Fibroblast of peridontal ligament (primary cell): ENCODE results near the gene PNMA1.

Experiments used
- DNase-seq: peaks from one replicate; pipeline ENCODE4 v3.0.0-alpha.2; 2010; ENCODE audit errors: extremely low read depth

Gene PNMA1

GRCh38 chr14:73751157-73751691 lies 37.0 kb upstream of the PNMA1 start:
- DNase-seq: no peak

- no peak for DNase-seq
These were observed 36.3 kb upstream of the PNMA1 start for GRCh38 chr14:73750531-73750901.

GRCh38 chr14:73749706-73750530 lies 35.7 kb upstream of the PNMA1 start:
- DNase-seq: no peak

GRCh38 chr14:73748858-73749357 lies 34.7 kb upstream of the PNMA1 start:
- no peak for DNase-seq

- no peak for DNase-seq
These were observed 33.4 kb upstream of the PNMA1 start for GRCh38 chr14:73747379-73748211.

- DNase-seq: no peak
These were observed 32.6 kb upstream of the PNMA1 start for GRCh38 chr14:73746520-73747378.

GRCh38 chr14:73745571-73746519 lies 31.7 kb upstream of the PNMA1 start:
- DNase-seq: no peak

GRCh38 chr14:73744874-73745529 lies 30.8 kb upstream of the PNMA1 start:
- no peak for DNase-seq

GRCh38 chr14:73744175-73744867 lies 30.1 kb upstream of the PNMA1 start:
- no peak for DNase-seq

- no peak for DNase-seq
These were observed 29.3 kb upstream of the PNMA1 start for GRCh38 chr14:73743431-73743931.

GRCh38 chr14:73742520-73743238 lies 28.5 kb upstream of the PNMA1 start:
- DNase-seq: no peak

- DNase-seq: no peak
These were observed 27.8 kb upstream of the PNMA1 start for GRCh38 chr14:73741876-73742519.

- DNase-seq: peak; percentile 56
These were observed 27.2 kb upstream of the PNMA1 start for GRCh38 chr14:73741386-73741875.

GRCh38 chr14:73740618-73741326 lies 26.6 kb upstream of the PNMA1 start:
- peak; percentile 49 for DNase-seq

- no peak for DNase-seq
These were observed 25.9 kb upstream of the PNMA1 start for GRCh38 chr14:73739899-73740617.

- DNase-seq: no peak
These were observed 25.2 kb upstream of the PNMA1 start for GRCh38 chr14:73739174-73739898.
